BLaER1 (cell line): ENCODE data around the gene PRUNE1.

ENCODE experiments used
- H3K27ac ChIP-seq: shearing (Covaris generic); formaldehyde crosslinking; 2 replicates; pipeline ENCODE4 v1.8.1; 2022
- H3K27me3 ChIP-seq: shearing (Covaris generic); formaldehyde crosslinking; 2 replicates; pipeline ENCODE4 v1.8.1; 2022
- H3K36me3 ChIP-seq: shearing (Covaris generic); formaldehyde crosslinking; 2 replicates; pipeline ENCODE4 v1.8.1; 2022
- H3K4me1 ChIP-seq: shearing (Covaris generic); formaldehyde crosslinking; 2 replicates; pipeline ENCODE4 v1.8.1; 2022
- H3K4me2 ChIP-seq: shearing (Covaris generic); formaldehyde crosslinking; 2 replicates; pipeline ENCODE4 v1.8.1; 2022
- H3K4me3 ChIP-seq: shearing (Covaris generic); formaldehyde crosslinking; 2 replicates; pipeline ENCODE4 v1.8.1; 2022
- H3K9ac ChIP-seq: shearing (Covaris generic); formaldehyde crosslinking; 2 replicates; pipeline ENCODE4 v1.8.1; 2022
- H3K9me3 ChIP-seq: shearing (Covaris generic); formaldehyde crosslinking; 2 replicates; pipeline ENCODE4 v1.8.1; 2022
- H4K20me1 ChIP-seq: shearing (Covaris generic); formaldehyde crosslinking; 2 replicates; pipeline ENCODE4 v1.8.1; 2022
- Cebpa-rat ChIP-seq: shearing (Covaris generic); IDR thresholded peaks from 2 replicates; pipeline ENCODE4 v1.8.1; 2022

The PRUNE1 gene

DNA sequence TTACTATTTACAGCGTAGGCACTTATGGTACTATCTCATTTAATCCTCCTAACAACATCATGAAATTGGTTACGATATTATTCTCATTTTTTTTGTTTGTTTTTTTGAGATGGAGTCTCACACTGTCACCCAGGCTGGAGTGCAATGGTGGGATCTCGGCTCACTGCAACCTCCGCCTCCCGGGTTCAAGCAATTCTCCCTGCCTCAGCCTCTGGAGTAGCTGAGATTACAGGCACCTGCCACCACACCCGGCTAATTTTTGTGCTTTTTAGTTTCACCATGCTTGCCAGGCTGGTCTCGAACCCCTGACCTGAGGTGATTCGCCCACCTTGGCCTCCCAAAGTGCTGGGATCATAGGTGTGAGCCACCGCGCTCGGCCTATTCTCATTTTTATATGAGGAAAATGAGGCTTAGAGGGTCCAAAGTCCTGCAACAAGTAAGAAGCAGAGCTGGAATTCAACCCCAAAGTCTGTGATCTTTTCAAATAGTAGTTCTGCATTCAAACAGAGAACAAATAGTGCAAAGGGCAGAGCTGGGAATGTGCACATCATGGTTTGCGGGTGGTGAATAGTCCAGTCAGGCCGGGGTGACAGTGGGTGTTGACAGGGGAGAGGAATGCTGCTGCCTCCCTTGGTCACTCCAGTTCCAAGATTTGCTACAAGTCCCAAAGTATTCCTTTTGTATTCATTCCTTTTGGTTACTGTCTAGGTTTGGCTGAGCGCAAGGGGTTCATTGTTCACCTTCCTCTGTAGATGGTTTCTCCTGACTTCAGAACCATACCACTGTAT, 4.6 kb downstream of the PRUNE1 start:
- no peak for TF ChIP-seq Cebpa-rat
- H3K4me3 ChIP-seq = no peak overlapping the region
- no peaks in the 10 kb centered on the region for H3K9me3 ChIP-seq
- H3K27ac ChIP-seq = peak overlapping the region; percentile 67
- H4K20me1 ChIP-seq = no peaks in the 10 kb centered on the region
- H3K4me2 ChIP-seq = peak overlapping the region; percentile 94
- H3K9ac ChIP-seq = peak overlapping the region; percentile 63; the same call in 1 of the 2 replicates
- H3K36me3 ChIP-seq = peaks cover 19% of the 10 kb centered on the region
- no peaks in the 10 kb centered on the region for H3K27me3 ChIP-seq
- H3K4me1 ChIP-seq = peaks cover 62% of the 10 kb centered on the region

DNA sequence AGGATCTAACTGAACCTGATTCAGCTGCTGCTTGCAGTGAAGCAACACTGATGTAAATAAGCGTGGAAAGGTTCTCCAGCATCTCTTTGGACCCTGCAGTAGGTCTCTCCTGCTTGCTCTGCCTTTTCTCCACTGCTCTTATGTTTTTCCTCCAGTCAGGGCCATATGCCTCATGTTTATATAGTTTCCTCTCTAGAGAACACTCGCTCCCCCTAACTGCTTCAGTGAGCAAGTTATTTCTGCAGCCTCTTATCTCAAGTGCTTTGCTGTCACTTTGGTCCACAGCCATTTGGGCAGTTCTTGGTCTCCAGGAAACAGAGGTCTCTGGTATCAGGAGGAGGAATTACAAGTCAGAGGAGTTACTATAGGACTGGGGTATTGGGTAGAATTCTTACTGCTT, 5.3 kb downstream of the PRUNE1 start:
- peak overlapping the region; percentile 94 for H3K4me2 ChIP-seq
- peak overlapping the region; percentile 63; the same call in 1 of the 2 replicates for H3K9ac ChIP-seq
- peak overlapping the region; percentile 67 for H3K27ac ChIP-seq

DNA sequence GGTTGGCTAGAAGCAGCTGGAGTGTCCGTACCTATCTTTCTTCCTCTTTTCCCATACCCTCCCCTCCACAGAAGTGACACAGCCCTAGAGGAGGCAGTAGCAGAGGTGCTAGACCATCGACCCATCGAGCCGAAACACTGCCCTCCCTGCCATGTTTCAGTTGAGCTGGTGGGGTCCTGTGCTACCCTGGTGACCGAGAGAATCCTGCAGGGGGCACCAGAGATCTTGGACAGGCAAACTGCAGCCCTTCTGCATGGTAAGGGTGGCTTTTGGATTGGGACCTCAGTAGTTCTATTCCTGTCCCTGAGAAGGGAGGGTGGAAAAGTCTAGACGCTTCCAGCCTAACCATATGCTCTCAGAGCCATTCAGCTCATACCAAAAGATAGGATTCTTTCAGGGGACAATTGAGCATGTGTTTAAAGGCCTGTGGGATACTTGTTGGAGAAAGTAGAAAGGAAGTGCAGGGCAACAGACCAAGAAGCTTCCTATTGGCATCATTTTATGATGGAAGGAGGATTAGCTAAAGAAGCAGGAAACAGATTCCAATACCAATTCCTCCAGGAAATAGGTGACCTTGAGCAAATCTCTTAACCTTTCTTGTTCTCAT, 16.4 kb downstream of the PRUNE1 start:
- H3K36me3 ChIP-seq = peaks cover 89% of the 10 kb centered on the region
- H3K9ac ChIP-seq = no peak overlapping the region
- no peaks in the 10 kb centered on the region for H3K27me3 ChIP-seq
- no peaks in the 10 kb centered on the region for H3K9me3 ChIP-seq
- no peak for TF ChIP-seq Cebpa-rat
- no peak overlapping the region for H3K4me3 ChIP-seq
- H3K4me1 ChIP-seq = no peaks in the 10 kb centered on the region
- no peak overlapping the region for H3K4me2 ChIP-seq
- H4K20me1 ChIP-seq = no peaks in the 10 kb centered on the region
- no peak overlapping the region for H3K27ac ChIP-seq

More for the DNA sequence above, 5.3 kb downstream of the PRUNE1 start:
- Histone ChIP-seq H3K9me3 (no peaks in the 10 kb centered on the region), H3K4me3 (no peak overlapping the region), H3K36me3 (peaks cover 25% of the 10 kb centered on the region), H4K20me1 (no peaks in the 10 kb centered on the region), H3K27me3 (no peaks in the 10 kb centered on the region), H3K4me1 (peaks cover 60% of the 10 kb centered on the region)
- TF ChIP-seq Cebpa-rat = no peak

DNA sequence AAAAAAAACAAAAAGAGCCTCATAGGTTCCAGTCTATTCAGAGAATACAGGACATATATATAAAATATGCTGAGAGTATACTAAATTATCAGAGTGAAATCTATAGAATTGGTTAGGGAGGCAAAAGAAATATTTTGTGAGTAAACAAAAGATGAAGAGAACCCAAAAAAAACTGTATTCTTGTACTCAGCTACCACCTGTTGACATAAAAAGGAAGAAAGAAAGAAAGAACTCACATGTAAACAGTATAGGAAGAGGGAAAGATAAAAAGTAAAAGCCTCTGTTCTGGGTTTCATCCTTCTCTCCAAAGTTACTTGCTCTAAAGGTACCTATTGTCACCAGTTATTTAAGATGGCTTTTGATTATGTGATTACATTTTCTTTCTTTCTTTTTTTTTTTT, 18.2 kb downstream of the PRUNE1 start:
- Histone ChIP-seq H3K9me3 (no peaks in the 10 kb centered on the region), H3K36me3 (peaks cover 96% of the 10 kb centered on the region), H3K27ac (no peak overlapping the region), H3K4me3 (no peak overlapping the region), H3K27me3 (no peaks in the 10 kb centered on the region), H3K4me2 (no peak overlapping the region), H4K20me1 (no peaks in the 10 kb centered on the region), H3K4me1 (no peaks in the 10 kb centered on the region), H3K9ac (no peak overlapping the region)
- TF ChIP-seq Cebpa-rat = no peak

DNA sequence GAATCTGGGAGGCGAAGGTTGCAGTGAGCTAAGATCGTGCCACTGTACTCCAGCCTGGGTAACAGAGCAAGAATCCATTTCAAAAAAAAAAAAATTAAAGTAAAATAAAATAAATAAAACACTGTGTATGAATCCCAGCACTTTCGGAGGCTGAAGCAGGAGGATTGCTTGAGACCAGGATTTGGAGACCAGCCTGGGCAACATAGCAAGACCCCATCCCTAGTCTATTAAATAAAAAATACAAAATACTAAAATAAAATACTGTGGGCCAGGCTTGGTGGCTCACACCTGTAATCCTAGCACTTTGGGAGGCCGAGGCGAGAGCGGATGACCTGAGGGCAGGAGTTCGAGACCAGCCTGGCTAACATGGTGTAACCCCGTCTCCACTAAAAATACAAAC, 23.9 kb downstream of the PRUNE1 start:
- no peak for TF ChIP-seq Cebpa-rat

DNA sequence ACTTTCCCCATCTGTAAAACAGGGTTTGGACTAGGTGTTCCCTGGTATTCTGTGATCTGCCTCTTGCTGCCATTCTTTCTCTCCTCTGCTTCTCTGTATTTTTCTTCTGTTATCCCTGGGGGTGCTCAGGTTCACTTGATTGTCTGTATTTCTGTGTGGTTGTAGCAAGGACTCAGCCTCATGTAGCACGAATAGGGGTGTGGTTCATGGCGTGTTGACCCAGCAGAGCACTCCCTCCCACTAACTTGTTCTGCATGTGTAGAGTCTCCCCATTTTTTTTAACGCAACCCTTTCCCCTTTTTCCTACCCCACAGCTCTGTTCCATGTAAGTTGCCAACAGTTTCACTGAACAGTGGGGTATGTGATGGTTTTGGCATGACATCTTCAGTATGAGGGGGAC, 26.9 kb downstream of the PRUNE1 start:
- no peaks in the 10 kb centered on the region for H4K20me1 ChIP-seq
- no peak for TF ChIP-seq Cebpa-rat
- no peak overlapping the region for H3K4me2 ChIP-seq
- H3K9me3 ChIP-seq = no peaks in the 10 kb centered on the region
- H3K4me3 ChIP-seq = no peak overlapping the region
- no peaks in the 10 kb centered on the region for H3K27me3 ChIP-seq
- H3K36me3 ChIP-seq = peaks cover 69% of the 10 kb centered on the region
- H3K27ac ChIP-seq = no peak overlapping the region
- H3K9ac ChIP-seq = no peak overlapping the region
- no peaks in the 10 kb centered on the region for H3K4me1 ChIP-seq

More for the DNA sequence above, 23.9 kb downstream of the PRUNE1 start:
- Histone ChIP-seq H3K36me3 (peaks cover 94% of the 10 kb centered on the region), H3K9ac (no peak overlapping the region), H3K4me1 (no peaks in the 10 kb centered on the region), H3K27me3 (no peaks in the 10 kb centered on the region), H3K4me2 (no peak overlapping the region), H3K27ac (no peak overlapping the region), H3K4me3 (no peak overlapping the region), H4K20me1 (no peaks in the 10 kb centered on the region), H3K9me3 (no peaks in the 10 kb centered on the region)

DNA sequence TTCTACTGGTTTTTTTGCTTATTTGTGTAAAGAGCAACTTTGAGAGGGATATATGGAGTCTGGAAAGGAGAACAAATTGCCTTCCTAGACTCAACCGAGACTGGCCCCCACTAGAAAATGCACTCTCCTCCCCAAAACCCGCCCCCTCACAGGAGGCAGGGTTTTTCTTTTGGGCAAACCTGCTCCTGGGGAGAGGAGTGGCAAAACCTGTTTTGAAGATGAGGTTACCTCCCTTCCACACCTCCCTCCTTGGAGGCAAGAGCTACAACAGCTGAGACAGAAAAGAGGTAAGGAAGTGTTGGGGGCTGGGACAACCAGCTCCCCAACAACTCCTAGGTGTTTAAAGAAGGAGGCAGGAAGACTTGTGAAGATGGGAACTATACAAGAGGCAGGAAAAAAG, 28.1 kb downstream of the PRUNE1 start, which contains the start of gene BNIPL:
Gene BNIPL, plus strand, starts transcription at position 231 of the 400 bp plus-strand sequence. Its CDS starts 140 bp downstream, at position 371.
- no peak within 1 kb of the TSS for H3K9ac ChIP-seq
- H3K4me3 ChIP-seq = no peak within 1 kb of the TSS
- no peaks in the 10 kb centered on the region for H4K20me1 ChIP-seq
- no peak for TF ChIP-seq Cebpa-rat
- H3K36me3 ChIP-seq = peaks cover 57% of the 10 kb centered on the region
- H3K4me2 ChIP-seq = no peak within 1 kb of the TSS
- no peaks in the 10 kb centered on the region for H3K9me3 ChIP-seq
- H3K4me1 ChIP-seq = no peaks in the 10 kb centered on the region
- H3K27ac ChIP-seq = no peak within 1 kb of the TSS
- no peaks in the 10 kb centered on the region for H3K27me3 ChIP-seq

DNA sequence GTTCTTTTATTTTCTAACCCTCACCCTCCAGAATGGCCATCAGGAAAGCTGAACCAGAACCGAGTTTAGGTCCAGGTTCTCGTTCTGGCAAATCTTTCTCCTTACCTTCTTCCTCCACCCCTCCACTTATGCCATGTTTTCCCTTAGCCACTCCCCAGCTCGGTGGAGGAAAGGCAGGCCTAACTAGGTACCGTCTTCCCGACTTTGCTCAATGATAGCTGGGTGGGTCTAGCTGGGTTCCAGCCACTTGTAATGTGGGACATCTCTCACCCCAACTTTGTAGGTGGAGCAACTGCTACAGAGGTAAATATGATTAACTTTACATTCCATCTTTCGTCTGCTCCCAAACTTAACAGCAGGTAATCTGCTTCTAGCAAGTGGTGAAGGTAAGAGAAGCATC, 28.8 kb downstream of the PRUNE1 start:
- Histone ChIP-seq H3K4me2 (no peak overlapping the region), H3K36me3 (peaks cover 50% of the 10 kb centered on the region), H3K27me3 (no peaks in the 10 kb centered on the region), H3K27ac (no peak overlapping the region), H3K9me3 (no peaks in the 10 kb centered on the region), H4K20me1 (no peaks in the 10 kb centered on the region), H3K9ac (no peak overlapping the region), H3K4me1 (no peaks in the 10 kb centered on the region), H3K4me3 (no peak overlapping the region)
- TF ChIP-seq Cebpa-rat = no peak

DNA sequence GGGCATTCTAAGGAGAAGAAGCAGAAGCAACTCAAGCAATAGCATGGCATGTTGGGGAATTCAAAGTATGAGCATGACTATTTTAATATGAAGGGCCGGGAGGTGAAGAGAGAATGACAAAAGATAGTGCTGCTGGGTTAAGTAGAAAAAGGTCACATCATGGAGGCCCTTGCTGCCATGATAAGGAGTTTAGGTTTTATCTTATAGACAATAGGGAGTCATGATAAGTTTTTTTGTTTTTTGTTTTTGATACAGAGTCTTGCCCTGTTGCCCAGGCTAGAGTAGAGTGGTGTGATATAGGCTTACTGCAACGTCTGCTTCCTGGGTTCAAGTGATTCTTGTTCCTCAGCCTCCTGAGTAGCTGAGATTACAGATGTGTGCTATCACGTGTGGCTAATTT, 31.3 kb downstream of the PRUNE1 start:
- Histone ChIP-seq H3K4me3 (no peak overlapping the region), H4K20me1 (no peaks in the 10 kb centered on the region), H3K9ac (no peak overlapping the region), H3K9me3 (no peaks in the 10 kb centered on the region), H3K4me1 (no peaks in the 10 kb centered on the region), H3K27me3 (no peaks in the 10 kb centered on the region), H3K4me2 (no peak overlapping the region), H3K27ac (no peak overlapping the region), H3K36me3 (peaks cover 41% of the 10 kb centered on the region)
- TF ChIP-seq Cebpa-rat = no peak

DNA sequence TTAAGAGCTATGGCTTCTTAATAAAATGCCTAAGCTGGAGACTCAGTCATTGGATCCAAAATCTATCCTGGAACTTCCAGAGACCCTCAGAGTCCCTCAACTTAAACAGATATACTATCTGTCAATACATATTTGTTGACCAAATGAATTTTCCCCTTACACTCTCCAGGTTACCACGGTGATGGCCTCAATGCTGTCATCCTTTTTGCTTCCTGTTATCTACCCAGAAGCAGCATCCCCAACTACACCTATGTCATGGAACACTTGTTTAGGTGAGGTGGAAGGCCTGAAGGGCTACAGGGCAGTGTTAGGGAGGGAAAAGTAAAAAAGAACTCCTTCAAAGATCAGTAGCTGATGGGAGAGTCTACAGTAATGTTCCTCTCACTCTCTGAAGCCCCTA, 34.9 kb downstream of the PRUNE1 start:
- peaks cover 15% of the 10 kb centered on the region for H3K36me3 ChIP-seq
- H3K4me1 ChIP-seq = peaks cover 7% of the 10 kb centered on the region; the same call in 1 of the 2 replicates
- H3K9me3 ChIP-seq = no peaks in the 10 kb centered on the region; the same call in 1 of the 2 replicates
- H4K20me1 ChIP-seq = peaks cover 25% of the 10 kb centered on the region
- no peak overlapping the region for H3K9ac ChIP-seq
- no peak overlapping the region for H3K27ac ChIP-seq
- no peak for TF ChIP-seq Cebpa-rat
- H3K4me2 ChIP-seq = no peak overlapping the region
- peaks cover 26% of the 10 kb centered on the region for H3K27me3 ChIP-seq
- no peak overlapping the region for H3K4me3 ChIP-seq
